Activated CD4-positive, alpha-beta T cell treated with anti-CD3 and anti-CD28 coated beads for 4 hours (primary cell): ENCODE measurements around the gene CCL1.
"Not testable (repeated sequence)": the region's sequence is repeated elsewhere in the genome, so short reads cannot be mapped to it uniquely, and the experiment has no call there.

Experiments
- DNase-seq, 2 donors: peaks; one replicate each; pipeline ENCODE4 v3.0.0-alpha.2; 2020

CCL1 gene

DNA sequence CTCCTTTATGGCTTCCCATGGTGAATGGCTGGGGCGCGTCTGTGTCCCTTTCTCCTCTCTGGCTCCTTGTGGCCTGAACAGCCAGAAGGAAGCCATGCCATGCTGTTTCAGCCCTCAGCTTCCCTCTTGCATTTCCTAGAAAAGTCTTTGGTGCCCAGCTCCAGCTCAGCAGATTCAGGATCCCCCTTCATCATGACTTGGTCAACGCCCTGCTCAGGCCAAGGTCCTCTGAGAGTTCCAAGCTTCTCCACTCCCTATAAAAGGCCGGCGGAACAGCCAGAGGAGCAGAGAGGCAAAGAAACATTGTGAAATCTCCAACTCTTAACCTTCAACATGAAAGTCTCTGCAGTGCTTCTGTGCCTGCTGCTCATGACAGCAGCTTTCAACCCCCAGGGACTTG is 6.8 kb downstream of the CCL1 start, which contains the start of gene CCL13:
Gene CCL13 (plus strand): TSS at position 287 of the 400 bp plus-strand sequence. CDS start 47 bp downstream, at position 334.
- no peak for DNase-seq

DNA sequence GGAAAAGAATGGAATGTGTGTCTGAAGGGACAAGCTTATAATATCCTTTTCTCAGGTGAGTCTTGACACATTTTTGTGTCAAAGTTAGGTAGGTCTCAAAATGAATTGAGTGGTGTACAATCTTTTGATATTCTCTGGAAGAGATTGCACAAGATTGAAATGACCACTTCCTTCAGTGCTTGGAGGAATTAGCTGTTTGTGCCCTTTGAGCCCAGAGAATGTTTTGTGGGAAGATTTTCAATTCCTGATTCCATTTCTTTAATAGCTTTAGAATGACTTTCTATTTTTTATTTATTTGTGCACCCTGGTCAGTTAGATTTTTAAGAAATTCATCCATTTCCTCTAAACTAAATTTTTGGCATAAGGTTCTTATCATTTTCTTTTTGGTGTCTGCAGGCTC is 8.4 kb downstream of the CCL1 start:
- no peak for DNase-seq

DNA sequence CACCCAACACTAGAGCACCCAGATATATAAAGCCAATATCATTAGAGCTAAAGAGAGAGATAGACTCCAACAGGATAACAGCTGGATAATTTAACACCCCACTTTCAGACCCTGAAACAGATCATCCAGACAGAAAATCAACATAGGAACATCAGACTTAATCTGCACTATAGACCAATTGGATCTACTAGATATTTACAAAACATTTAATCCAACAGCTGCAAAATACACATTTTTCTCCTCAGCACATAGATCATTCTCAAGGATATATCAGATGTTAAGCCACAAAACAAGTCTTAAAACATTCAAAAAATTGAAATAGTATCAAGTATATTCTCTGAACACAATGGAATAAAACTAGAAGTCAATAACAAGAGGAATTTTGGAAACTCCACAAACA is 10.8 kb downstream of the CCL1 start:
- no peak for DNase-seq

DNA sequence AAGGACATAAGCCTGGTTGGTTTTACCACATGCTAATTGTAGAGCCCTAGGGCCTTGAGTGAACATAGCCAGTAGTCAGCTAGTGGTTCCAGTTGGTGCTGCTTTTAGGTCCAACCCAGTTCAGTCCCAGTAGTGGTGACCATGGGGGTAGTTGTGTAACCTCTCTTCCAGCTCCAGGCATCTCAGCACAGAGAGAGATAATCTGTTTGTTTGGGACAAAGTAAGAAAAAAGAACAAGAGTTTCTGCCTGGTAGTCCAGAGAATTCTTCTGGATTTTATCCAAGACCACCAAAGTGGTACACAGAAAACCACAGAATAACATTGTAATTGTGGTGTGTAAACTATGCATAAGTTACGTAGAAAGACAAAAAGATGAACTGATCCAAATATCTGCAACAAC is 11.9 kb downstream of the CCL1 start:
- DNase-seq, result no peak

DNA sequence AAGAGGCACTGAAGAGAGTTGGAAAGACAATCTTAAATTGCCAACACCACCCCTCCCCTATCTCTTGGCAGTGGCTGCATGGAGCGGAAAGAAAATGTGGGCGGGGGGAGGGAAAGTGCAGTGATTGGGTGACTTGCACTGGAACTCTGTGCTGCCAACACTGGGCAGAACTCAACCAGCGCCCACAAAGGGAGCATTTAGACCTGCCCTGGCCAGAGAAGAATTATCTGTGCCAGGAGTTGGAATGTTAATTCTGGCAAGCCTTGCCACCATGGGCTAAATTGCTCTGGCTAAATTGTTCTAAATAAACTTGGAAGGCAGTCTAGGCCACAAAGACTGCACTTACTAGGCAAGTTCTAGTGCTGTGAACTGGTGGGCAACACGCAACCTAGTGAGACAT is 13.3 kb downstream of the CCL1 start:
- no peak for DNase-seq

DNA sequence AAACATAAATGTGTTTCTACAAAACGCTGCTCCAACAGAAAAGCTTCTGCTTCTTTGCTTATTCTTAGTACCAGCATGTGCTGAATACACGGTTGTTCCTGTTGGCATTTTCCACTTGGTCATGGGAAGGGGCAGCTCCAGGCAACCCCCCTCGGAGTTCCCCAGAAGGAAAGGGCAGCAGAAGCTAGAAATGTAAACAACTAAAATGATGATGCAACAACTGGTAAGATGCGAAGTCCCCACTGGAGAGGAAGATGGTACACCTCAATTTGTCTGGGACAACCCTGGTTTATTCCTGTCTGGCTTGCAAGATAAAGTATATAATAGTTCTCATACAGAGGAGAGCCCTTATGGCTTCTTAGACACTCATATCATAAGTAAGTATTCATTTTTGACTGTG is 16.0 kb downstream of the CCL1 start:
- DNase-seq, result no peak

DNA sequence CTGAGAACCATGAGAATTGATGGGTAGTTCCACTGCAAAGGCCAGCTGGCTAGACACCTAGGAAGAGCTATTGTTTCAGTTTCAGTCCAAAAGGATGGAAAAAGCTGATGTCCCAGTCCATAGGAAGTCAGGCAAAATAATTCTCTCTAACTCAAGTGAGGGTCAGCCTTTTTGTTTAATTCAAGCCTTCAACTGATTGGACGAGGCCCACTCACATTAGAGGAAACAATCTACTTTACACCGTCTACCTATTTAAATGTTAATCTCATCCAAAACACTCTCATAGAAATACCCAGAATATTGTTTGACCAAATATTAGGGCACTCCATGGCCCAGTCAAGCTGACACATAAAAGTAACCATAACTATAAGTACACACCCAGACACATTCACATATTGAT is 21.1 kb downstream of the CCL1 start:
- DNase-seq, result no peak

DNA sequence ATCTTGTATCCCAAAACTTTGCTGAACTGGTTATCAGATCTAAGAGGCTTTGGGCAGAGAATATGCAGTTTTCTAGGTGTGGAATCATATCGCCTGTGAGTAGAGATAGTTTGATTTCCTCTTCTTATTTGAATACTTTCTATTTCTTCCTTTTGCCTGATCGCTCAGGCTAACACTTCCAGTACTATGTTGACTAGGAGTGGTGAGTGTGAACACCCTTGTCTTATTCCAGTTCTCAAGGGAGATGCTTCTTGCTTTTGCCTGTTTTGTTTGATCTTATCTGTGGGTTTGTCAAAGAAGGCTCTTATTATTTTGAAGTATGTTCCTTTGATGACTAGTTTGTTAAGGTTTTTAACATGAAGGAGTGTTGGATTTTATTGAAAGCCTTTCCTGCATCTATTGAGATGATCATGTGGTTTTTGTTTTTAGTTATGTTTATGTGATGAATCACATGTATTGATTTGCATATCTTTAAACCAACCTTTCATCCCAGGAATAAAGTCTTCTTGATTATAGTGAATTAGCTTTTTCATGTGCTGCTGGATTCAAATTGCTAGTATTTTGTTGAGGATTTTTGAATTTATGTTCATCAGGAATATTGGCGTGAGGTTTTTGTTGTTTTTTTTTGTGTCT is 23.8 kb downstream of the CCL1 start:
- no peak for DNase-seq

DNA sequence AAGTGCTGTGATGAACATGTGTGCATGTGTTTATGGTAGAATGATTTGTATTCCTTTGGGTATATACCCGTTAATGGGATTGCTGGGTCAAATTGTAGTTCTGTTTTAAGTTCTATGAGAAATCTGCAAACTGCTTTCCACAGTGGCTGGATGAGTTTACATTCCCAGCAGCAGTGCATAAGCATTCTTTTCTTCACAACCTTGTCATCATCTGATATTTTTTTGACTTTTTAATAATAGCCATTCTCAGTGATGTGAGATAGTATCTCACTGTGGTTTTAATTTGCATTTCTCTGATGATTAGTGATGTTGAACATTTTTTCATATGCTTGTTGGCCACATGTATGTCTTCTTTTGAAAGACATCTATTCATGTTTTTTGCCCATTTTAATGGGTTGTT is 25.3 kb downstream of the CCL1 start:
- DNase-seq, result no peak

DNA sequence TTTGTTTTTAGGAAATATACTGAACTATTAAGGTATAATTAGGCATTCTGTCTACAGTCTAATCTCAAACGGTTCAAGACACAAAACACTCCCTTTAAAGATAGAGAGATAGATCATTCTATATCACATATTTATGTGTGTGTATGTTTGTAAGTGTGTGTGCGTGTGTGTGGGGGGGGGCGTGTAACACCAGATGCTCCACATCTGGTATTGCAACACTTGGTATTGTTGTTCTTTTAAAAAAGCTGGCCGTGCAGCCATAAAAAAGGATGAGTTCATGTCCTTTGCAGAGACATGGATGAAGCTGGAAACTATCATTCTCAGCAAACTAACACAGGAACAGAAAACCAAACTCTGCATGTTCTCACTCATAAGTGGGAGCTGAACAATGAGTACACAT is 35.5 kb downstream of the CCL1 start:
- not testable (repeated sequence) for DNase-seq

DNA sequence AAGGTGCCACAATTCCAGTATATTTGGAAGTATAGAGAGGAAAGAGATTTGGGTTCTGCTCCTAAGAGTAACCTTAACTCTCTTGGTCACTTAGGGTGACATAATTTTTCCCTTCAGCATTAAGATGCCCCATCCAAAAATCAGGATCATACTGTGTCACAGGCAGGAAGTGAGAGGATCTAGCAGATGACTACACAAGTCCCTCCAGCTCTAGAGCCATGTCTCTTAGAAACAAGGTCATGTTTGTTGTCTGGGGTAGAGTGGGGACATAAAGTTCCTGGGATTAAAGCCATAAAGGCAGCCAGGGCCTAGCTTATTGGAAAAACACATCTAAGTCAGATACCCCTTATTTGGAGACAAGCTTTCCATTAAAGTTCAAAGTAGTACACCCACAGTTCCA is 41.1 kb downstream of the CCL1 start:
- no peak for DNase-seq

DNA sequence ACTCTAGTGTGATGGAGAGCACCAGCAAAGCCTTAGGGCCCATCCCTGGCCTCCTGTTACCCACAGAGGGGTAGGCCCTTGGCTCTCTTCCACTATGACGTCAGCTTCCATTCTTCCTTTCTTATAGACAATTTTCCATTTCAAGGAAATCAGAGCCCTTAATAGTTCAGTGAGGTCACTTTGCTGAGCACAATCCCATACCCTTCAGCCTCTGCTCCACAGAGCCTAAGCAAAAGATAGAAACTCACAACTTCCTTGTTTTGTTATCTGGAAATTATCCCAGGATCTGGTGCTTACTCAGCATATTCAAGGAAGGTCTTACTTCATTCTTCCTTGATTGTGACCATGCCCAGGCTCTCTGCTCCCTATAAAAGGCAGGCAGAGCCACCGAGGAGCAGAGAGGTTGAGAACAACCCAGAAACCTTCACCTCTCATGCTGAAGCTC is 44.0 kb downstream of the CCL1 start, which contains the start of gene CCL8:
Gene CCL8 (plus strand): TSS at position 397 of the 445 bp plus-strand sequence. CDS start 67 bp downstream, outside the sequence.
- no peak for DNase-seq

DNA sequence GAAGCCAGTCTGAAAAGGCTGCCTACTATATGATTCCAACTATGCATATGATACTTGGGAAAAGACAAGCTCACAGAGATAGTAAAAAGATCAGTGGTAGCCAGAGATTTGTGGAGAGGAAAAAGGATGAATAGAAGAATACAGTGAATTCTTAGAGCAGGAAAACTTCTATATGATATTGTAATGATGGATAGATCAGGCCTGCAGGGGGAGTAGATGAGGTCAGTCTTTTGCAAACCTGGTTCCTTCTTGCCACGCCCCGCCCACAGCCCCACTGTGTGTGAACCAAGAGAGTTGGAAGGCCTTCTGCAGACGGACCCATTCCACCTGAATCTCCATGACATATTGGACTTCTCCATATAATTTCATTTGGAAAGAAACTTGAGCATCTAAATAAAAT is 44.6 kb downstream of the CCL1 start:
- DNase-seq, result no peak

DNA sequence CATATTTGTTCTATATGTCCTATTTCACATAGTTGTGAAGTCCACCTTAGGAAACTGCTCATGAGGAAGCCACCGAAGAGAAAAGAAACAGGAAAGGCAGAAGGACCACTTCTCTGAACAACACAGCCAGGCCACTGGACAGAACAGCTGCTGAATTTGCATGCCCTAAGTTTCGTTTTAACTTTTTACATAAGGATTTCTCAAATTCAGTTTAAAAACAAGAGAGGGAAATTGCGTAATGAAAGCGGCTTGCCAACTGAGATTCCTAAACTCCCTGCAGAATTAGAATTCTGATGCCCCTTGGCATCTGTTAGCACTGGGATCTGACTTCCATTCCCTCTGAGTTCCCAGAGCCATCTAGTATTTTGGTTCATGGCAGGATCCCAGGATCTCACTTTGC is 48.8 kb downstream of the CCL1 start:
- DNase-seq, result no peak

DNA sequence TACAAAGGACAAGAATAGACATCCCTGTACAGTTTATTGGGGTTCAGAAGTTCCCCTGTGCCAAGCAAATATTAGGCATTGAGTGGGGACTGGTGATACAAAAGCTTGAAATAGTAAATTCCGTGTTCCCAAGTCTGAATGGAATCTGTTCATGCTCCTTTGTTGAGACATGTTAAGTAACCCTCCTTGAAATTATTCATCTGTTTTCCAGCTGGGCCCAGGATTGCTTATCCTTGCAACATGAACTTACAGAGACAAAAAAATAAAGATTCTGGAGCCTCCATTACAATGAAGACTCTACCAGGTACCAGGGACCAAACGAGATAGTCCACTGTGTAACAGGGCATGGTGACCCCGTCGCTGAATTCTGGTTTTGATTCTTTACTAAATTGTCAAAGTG is 49.9 kb downstream of the CCL1 start:
- DNase-seq, result no peak

DNA sequence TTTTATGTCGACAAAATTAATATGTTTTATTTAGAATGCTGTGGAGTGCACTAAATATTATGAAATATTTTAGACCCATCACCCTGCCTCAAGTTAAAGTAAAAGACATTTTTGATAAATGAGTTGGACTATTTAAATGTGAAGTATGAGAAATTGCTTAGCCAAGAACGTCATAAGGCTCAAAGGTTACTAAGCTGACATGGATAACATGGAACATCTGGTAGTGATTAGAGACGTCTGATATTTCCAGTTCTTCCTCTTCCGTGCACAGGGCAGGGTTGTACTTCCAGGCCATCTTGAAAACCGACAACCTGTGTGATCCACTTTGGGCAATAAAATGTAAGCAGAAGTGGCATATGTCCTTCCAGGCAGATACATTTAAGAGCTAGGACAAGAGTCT is 51.0 kb downstream of the CCL1 start:
- no peak for DNase-seq

DNA sequence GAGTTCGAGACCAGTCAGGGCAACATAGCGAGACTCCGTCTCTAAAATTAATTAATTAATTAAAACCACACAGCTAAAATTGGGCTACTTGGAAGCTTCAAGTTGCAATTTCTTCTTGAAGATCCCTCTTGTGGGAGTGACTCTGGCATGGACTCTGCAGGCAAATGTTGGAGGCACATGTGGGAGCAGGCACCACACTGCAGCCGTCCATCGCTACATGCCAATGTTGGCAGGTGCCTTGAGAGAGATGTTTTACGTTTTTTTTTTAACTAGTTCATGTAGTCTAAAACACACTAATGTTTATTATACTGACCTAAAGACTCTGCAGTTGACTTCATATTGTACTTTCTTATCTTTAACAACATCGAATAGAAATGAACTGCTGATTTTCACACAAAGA is 51.7 kb downstream of the CCL1 start:
- no peak for DNase-seq
